ENCODE results near the gene ATP6V1D.

GRCh38 chr14:67313153-67313552 lies 46.5 kb downstream of the ATP6V1D start:
- TF ChIP-seq CTCF (IDR thresholded peaks at IDR 0.05; ENCODE audit: low read length) (no peak), EZH2 (IDR thresholded peaks at IDR 0.05; ENCODE audit: borderline replicate concordance, low read length) (no peak)

Measured in OCI-LY1 (cell line).